WERI-Rb-1 (cell line): ENCODE measurements around the gene BICD2.
A peak's percentile ranks its signal among the peaks of the same experiment; 100 is the strongest.

Source experiments
- DNase-seq: peaks from one replicate; pipeline ENCODE4 v3.0.0-alpha.2; 2020
- H3K27ac ChIP-seq: fragments of 250-450 bp; sonication (Bioruptor Pico); 2 replicates; pipeline ENCODE4 v1.5.1; 2020; ENCODE audit warnings: mild to moderate bottlenecking, moderate library complexity
- H3K27me3 ChIP-seq: fragments of 250-450 bp; sonication (Bioruptor Pico); 2 replicates; pipeline ENCODE4 v1.5.1; 2021; ENCODE audit warnings: mild to moderate bottlenecking, low read depth, moderate library complexity; ENCODE audit not compliant: insufficient read depth, severe bottlenecking
- H3K36me3 ChIP-seq: fragments of 250-450 bp; sonication (Bioruptor Pico); 2 replicates; pipeline ENCODE4 v1.5.1; 2020; ENCODE audit warnings: mild to moderate bottlenecking, moderate library complexity
- H3K4me3 ChIP-seq: 2 replicates; pipeline ENCODE4 v1.5.1; 2011; ENCODE audit warnings: low read depth, mild to moderate bottlenecking, control low read depth, low read length
- H3K9me3 ChIP-seq: fragments of 250-450 bp; sonication (Bioruptor Pico); 2 replicates; pipeline ENCODE4 v1.5.1; 2021; ENCODE audit warnings: mild to moderate bottlenecking, moderate library complexity; ENCODE audit not compliant: severe bottlenecking
- TF ChIP-seq, protein P1 (sequence below): IDR thresholded peaks from 2 replicates; pipeline ENCODE4 v1.5.1; 2011; ENCODE audit warnings: low read depth, mild to moderate bottlenecking, control low read depth, inconsistent platforms, low read length

The BICD2 gene

DNA sequence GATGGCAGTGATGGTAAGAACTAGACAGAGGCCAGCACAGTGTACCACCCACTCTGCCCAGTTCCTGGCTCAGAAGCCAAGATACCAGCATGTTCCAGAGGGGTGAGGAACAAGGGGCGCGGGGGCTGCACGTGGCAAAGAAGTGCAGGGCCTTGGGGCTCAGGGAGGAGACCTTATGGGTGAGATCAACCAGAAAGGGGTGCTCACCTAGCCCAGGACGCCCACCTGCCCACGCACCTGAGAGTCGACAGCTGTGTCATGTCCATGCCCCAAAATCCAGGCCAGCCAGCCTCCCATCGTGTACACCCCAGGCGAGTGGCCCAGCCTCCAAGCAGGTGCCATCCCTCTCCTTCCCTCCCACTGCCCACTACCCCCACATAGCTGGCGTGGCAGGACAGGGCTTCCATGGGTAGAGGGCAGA, 34.9 kb downstream of the BICD2 start:
- Histone ChIP-seq H3K9me3 (no peaks in the 10 kb centered on the region), H3K36me3 (peaks cover 39% of the 10 kb centered on the region), H3K27me3 (no peaks in the 10 kb centered on the region), H3K27ac (peak overlapping the region; percentile 90), H3K4me3 (no peak overlapping the region)
- no peak for DNase-seq
- TF ChIP-seq, protein P1, sequence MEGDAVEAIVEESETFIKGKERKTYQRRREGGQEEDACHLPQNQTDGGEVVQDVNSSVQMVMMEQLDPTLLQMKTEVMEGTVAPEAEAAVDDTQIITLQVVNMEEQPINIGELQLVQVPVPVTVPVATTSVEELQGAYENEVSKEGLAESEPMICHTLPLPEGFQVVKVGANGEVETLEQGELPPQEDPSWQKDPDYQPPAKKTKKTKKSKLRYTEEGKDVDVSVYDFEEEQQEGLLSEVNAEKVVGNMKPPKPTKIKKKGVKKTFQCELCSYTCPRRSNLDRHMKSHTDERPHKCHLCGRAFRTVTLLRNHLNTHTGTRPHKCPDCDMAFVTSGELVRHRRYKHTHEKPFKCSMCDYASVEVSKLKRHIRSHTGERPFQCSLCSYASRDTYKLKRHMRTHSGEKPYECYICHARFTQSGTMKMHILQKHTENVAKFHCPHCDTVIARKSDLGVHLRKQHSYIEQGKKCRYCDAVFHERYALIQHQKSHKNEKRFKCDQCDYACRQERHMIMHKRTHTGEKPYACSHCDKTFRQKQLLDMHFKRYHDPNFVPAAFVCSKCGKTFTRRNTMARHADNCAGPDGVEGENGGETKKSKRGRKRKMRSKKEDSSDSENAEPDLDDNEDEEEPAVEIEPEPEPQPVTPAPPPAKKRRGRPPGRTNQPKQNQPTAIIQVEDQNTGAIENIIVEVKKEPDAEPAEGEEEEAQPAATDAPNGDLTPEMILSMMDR = no peak

DNA sequence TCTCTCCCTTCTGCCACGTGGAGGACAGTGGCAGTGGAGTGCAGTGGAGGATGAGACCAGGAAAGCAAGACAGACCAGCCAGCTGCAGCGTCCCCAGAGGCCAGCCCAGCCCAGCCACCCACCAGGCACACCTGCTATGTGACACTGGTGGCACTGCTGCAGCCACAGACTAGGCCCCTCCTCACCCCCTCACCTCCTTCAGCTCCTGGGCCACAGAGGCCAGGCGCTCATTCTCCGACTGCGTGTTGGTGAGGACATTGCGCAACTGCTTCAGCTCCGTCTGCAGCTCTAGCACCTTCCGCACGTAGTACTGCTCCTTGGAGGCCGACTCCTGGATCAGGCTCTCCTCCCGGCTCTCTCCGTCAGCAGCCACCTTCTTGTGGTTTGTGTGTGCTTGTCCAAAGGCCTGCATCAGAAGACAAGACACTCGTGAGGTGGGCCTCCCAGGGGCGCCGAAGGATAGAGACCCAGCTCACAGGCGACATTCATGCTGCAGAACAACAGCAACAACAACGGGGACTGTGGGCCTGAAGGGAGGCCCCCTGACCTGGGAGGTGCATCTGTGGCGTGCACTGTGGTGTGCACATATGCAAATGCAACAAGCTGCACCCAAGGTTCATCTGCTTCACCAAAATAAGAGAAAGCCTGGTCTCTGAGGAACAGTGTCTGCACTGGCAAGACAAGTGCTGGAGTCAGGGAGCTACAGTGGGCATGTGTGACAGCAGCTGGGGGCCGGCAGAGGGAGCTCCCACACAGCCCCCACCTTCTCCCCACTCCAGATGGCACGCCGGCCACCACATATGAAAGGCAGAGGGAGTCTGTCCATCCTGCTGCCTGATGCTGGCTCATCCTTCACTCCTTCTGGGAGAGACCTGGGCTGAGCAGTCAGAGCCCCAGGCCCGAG, 35.5 kb downstream of the BICD2 start:
- Histone ChIP-seq H3K36me3 (peaks cover 41% of the 10 kb centered on the region), H3K27me3 (no peaks in the 10 kb centered on the region), H3K9me3 (no peaks in the 10 kb centered on the region), H3K27ac (peak overlapping the region; percentile 90), H3K4me3 (no peak overlapping the region)
- TF ChIP-seq, protein P1 = peak; percentile 17; the same call in 1 of the 2 replicates
- DNase-seq = peak; percentile 75

DNA sequence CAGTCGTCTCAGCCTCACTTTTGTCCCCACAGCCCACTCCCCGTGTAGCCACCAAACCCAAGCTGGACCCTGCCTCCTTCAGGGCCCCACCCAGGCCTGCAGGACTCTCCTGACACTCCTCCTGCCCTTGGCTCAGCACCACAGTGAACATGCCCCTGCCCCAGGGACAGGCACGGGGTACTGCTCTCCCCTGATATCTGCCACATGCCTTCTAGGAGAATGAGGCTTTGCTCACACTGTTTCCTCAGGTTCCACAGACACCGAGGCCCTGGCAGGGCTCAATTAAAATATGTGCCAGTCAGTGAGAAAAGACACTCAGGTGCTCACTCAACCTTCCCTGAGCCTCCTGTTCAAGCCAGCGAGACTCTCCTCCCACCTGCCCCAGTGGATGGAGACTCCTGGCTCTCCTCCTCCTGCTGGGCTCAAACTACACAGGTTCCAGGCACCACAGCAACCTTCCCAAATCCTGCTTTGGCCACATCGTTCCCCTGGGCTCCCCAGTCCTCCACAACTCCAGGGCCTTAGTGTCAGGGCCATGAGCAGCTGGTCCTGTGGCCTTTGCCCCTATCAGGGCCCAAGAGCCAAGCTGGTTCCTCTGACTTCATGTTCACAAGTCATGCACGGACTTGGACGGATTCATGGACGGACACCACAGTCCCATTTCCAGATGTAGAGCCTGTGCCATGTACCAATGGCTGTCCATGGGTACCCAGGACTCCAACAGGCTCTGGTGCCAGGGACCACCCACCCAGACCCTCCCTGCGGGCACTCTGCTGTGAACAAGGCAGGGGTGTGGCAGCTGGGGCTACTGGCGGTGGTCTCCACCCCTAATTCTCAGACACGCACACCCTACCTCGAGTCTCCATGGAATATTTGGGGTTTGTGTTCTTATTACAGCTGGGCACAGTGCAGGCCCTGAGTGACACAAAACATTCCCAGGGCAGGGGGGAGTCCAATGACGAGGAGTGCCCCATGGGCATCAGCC, 36.6 kb downstream of the BICD2 start:
- Histone ChIP-seq H3K27ac (peak overlapping the region; percentile 90), H3K9me3 (no peaks in the 10 kb centered on the region)
- TF ChIP-seq, protein P1 = no peak

DNA sequence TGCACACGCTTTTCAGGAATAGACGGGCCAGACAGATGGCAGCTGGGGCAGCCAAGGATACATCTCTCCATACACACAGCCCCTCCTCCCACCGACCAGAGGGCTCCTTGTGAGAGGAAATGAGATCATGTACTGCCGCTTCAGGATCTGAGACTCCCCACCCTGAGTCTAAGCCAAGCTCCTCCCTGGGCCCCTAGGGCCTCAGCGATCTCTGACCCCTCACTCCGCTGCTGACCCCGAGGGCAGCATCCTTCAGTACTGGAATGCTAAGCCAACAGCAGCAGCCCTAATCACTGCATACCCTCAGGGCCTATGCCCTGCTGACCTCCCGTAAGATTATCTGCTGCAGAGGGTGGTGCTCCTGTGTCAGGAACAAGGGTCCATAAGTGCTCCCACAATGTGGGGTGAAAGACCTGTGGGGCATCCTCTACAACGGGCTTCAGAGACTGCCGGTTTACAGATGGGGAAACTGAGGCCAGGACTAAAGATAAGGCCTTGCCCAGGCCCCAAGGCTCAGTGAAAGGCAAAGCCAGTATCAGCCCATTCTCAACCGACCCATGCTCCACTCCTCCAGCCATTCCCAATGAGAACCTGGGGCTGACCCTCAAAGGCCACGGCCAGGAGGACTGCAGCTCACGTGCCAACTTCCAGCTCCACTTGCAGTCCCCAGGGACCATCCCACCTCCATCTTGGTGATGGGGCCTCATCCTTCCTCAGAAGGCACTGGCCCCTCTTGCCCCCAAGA, 37.5 kb downstream of the BICD2 start:
- no peaks in the 10 kb centered on the region for H3K9me3 ChIP-seq
- DNase-seq = peak; percentile 92
- TF ChIP-seq, protein P1 = no peak
- H3K27me3 ChIP-seq = no peaks in the 10 kb centered on the region
- no peak overlapping the region for H3K4me3 ChIP-seq
- H3K27ac ChIP-seq = peak overlapping the region; percentile 90
- H3K36me3 ChIP-seq = peaks cover 47% of the 10 kb centered on the region

More for the DNA sequence above, 36.6 kb downstream of the BICD2 start:
- DNase-seq = no peak
- H3K36me3 ChIP-seq = peaks cover 41% of the 10 kb centered on the region
- H3K4me3 ChIP-seq = no peak overlapping the region
- H3K27me3 ChIP-seq = no peaks in the 10 kb centered on the region

DNA sequence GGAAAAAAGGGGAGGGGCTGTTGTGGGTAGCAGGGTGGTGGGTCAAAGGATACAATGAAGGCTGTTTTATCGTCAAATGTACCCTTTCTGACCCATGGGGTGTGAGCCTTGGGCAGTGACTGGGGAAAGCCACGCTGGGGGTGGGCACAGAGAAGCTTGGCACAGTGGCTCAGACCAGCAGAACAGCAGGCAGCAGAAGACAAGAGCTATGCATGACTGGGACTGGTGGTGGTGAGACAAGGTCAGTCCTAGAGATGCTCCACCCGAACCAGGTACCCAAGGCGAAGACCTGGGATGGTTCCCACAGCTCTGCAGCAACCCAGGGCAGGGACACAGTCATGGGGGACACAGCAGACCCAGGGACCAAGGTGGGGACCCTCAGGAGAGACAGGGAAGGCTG, 38.3 kb downstream of the BICD2 start:
- peak overlapping the region; percentile 90 for H3K27ac ChIP-seq
- H3K4me3 ChIP-seq = no peak overlapping the region
- TF ChIP-seq, protein P1 = no peak
- no peaks in the 10 kb centered on the region for H3K9me3 ChIP-seq
- peaks cover 55% of the 10 kb centered on the region for H3K36me3 ChIP-seq
- no peak for DNase-seq
- H3K27me3 ChIP-seq = no peaks in the 10 kb centered on the region
